Hematopoietic multipotent progenitor cell treated with erythropoietin and hydrocortisone succinate and interleukin-3 and kit ligand, for 4 days (in vitro differentiated cells): ENCODE data around the gene NT5C3B.

Experiments
- DNase-seq: peaks from one replicate; pipeline ENCODE4 v3.0.0-alpha.2; 2015

NT5C3B gene

DNA sequence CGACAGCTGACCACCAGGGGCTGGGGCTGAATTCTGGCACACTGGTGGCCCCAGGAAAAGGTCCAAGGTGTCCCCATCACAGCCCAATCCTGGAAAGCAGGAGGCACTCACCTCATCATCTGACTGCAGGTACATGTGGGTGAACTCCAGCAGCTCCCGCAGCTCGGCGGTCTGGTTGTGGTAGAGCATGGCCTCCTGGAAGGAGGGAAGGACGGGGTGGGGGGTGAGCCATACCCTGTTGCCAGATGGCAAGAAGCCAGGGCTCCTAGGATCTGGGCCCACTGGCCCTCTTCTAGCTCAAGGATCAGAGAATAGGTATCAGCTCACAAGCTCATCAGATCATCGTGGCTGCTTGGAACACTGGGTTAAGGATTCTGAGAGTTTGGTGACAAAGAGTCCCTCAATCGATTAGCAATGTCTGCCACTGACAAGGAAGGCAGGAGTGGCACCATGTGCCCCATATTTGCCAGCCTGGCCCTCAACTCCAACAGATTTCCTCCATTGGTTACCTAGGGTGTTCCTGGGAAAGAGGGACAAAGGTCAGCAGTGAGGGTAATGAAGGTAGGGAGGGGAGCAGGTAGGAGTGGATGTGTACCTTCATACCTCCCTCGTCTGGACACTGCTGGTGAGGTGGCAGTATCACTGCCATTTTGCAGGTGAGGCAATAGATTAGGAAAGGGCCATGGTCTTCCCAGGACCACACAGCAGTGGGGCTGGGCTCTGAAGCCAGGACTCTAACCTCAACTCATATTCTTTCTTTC lies 29.2 kb downstream of the NT5C3B start:
- DNase-seq = no peak

DNA sequence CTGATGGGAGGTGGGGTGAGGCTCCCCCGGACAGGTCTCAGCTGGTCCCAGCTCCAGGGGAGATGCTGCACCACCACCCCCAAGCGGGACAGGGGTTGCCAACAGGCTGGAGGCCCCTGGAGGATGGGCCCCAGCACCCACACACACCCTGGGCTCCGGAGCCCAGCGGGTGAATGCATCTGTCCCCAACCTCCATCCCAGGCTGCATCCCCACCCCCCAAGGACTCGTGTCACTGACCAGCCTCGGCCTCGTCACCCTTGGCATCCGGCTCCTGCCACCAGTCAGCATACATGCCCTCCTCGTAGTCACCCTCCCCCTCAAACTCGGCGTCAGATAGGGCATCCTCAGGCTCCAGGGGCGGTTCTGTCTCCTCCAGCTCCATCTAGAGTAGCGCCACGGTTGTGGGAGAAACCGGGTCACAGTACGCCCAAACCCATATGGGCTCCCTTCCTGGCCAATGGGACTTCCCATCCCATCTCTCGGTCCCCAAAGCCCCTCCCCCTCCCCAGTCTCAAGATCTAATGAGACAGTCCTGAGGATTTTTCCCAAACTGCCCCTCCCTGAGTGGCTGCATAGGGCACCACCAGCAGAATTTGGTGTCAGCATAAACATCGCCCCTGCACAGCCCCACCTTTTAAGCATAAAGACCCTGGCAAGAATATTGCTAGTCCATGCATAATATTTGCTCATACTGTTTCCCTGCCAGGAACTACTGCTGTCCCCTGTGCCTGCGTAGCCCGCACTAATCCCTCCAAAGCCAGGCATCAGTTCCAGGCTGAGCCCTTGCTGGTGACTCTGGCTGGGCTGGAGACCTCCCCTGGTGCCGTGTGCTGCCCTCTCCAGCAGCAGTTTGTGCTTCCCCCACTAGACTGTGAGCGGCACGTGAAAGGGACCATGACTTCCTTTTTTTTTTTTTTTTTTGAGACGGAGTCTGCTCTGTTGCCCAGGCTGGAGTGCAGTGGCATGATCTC lies 32.7 kb downstream of the NT5C3B start:
- peak; percentile 84 for DNase-seq

DNA sequence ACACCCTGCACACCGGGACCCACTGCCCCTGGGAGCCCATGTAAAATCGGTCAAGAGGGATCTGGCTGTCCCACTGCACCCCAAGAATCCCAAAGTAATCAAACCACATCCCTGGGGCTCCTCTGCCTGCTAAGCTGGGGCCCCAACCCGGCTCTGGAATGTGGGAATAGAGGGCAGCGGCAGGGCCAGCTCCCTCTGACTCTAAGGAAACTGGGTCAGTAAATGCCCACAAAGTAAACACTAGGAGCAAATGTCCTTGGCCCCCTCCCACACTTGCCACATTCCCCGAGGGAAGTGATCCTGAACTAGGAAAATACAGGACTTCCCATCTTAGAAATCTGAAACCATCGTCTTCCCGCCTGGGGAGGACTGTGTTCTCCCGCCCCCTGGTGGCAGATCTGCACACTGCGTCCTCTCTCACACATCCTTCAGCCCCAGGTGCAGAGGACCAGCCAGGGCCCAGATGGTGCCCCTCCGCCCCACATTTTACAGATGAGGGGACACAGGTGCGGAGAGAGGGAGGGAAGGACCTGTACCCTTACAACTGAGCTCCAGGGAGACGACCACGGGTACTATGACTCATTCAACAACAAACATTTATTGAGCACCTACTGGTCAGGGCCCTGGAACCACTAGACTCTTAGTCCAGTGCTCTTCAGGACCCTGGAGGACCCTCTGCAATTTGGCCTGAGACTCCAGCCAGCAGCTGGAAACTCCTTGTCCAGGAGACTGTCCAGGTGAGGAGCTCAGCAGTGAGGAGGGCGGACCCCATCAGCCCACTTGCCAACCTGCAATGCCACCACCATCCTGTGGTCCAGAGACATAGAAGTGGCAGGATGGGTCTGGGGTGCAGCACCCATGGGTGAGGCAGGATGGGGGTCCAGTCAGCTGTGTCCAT lies 34.4 kb downstream of the NT5C3B start:
- DNase-seq = peak; percentile 79

DNA sequence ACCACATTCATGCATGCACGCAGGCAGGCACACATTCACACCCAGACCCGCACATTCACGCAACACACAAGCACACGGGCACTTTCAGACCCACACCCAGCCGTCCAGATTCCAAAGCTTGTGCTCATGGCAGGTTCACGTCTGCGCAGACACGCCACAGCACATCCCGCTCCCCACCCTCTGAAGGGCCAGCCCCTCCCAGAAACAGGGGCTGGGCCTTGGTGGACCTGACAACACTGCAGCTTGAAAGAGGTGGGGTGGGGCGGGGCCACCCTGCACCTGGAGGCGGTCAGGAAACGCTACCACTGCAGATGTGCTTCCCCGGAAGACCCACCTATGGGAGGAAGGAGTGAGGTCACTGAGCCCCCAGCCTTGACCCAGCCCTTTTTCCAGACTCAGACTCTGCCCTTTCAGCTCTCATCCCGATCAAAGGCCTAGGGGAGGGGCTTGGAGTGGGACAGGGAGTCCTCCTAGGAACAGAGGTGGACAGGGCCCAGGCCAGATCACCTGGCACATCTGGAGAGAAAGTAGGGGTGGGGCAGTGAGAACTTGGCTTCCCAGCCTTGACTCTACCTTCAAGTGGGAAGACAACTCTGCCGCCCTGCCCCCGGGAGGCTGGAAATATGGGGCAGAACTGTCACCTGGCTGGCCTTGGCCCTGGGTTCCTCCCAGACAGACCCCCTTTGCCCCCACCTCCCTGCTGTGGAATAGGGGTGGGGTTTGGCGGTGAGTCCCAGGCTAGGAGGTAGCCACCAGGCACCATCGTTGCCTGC lies 35.2 kb downstream of the NT5C3B start:
- no peak for DNase-seq

DNA sequence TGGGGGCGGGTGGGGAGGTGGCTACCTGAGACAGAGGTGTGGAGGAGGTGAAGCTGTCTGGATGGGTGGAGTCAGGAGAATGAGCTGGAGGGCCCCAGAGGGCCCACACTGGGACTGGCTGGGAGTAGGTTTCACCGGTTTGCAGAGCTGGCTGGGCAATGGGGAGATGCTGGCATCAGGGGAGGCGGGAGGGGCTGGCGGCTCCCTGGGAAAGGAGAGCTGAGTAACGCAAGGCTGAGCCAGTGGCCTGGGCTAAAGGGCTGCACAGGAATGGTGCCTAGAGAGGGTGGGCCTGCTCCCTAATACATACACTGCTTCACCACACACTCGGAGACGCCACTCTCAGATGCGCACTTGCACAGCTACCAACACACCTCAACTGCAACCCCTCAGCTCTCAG lies 36.7 kb downstream of the NT5C3B start:
- DNase-seq = no peak

DNA sequence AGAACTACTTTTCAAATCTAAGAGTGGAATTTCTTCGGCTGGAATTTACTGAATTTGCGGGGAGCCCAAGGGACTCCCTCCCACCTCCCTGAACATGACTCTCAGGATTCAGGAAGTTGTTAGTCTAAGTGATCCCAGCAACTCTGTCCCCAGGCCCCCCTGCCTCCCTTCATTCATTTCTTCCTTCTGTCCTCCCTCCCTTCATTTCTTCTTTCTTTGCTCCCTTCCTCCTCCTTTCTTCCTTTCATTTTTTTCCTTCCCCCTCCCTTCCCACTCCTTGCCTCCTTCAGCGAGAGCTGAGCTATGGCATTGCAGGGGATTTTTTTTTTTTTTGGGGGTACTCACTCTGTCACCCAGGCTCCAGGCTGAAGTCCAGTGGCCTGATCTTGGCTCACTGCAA lies 38.7 kb downstream of the NT5C3B start:
- DNase-seq = no peak

DNA sequence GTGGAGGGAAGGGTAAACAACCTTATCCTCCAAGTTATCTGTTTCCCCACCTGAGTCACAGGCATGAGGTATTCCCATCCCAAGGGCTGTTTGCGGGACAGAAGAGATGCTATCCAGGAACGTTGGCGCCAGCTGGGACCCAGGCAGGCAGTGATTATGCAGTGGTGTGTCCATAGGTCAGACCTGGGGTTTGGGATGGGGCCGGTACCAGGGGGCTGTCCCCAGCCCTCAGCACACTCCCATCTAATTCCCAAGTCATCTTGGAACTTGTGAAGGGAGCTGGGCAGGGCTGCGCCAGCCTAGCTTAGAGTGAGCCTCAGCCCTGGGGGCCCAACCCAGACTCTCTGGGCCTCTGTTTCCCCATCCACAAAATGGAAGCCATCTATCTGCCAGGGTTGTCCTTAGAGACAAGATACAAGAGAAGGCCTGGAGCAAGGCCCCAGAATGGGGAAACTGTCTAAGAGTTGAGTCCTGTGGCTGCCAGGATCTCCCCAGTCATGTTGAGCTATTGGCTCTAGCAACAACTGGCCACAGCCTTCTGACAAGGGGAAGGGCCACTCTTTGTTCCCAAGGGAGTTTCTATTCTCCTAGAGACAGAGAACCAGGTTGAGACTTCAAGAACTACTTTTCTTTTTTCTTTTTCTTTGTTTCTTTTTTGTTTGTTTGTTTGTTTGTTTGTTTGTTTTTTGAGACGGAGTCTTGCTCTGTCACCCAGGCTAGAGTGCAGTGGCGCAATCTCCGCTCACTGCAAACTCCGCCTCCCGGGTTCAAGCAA lies 39.7 kb downstream of the NT5C3B start:
- no peak for DNase-seq

DNA sequence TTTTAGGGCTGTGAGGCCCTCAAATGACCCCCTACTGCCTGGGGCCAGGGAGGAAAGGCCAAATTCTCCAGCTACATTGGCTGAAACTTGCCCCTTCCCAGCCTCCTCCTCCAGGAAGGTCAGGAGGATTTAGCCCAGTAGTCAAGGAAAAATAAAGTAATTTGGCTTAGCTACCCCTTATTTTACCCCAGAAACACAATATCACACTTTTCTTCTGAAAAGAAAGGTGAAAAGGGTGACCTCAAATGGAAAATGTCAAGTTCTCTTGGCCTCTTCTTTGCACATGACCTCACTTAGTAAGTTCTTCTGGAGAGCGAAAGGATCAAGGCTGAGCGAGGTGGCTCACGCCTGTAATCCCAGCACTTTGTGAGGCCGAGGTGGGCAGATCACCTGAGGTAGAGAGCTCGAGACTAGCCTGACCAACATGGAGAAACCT lies 41.5 kb downstream of the NT5C3B start:
- no peak for DNase-seq

DNA sequence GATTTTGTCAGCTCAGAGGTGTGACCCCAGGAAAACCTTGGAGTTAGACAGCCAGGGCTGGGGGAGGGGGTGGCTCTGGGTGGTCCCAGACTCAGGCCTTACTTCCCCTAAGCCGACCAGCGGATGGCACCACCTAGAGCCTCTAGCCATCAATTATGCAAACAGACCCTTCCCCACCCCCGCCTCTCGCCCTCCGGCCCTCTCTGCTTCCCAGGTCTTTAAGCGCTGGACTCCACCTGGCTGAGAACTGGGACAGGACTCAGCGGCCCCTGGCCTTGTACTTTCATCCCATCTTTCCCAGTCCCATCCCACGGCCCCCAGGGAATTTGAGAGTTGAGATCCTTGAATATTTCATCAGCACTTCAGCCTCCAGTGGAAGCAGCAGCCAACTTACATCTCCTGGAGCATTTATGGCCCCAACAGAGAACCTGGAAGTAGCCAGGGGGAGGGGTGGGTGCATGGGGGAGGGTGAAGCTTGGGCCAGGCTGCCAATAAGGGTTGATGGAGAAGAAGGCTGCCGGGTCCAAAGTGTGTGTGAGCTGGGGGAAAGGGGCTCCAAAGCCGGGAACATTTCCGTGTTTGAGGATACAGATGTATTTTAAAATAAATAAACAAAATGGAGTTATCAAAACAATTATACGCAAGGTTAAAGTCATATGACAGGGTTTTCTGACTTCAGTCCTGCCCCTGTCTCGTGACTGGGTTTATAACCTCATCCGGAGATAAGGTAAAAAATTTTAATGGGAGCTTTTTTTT lies 42.1 kb downstream of the NT5C3B start:
- peak; percentile 31 for DNase-seq

DNA sequence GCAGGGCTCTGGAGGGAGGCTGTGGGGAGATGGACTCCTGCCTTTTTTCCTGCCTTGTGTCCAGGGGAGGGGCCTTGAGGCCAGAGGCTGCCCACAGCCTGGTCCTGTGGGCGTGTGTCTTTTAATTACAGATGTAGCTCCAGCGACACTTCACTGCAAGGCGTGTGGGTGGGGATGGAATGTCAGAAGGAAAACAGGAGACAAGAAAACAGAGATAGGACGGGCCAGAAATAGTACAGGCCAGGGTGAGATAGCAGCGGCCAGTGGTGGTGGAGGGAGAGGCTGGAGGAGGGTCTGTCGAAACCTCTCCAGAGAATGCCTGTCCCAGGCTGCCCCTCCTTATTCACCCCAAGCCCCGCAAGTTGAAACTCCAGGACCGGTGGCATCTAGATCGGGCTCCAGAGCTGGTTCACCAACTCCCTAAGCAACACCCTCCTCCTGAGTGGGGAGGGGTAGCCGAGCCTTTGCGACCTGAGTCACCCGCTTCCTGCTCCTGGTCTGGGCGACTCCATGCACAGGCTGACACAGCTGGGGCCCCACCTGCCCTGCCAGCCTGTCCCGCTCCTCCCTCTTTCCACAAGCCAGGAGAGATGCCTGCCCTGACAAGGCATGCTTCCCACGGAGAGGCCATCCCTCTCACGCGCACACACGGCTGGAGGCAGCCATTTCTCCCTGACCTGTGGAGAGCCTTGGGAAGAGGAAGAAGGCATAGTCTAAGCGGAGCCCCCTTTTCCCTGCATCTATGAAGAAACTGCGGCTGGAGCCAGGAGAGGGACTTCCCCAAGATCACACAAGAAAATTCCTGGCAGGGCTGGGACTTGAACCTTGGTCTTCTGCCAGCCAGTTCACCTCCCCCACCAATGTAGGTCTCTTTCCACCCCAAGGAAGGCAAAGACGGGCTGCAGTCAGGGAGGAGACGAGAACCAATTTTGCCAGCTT lies 42.9 kb downstream of the NT5C3B start:
- peak; percentile 43 for DNase-seq

DNA sequence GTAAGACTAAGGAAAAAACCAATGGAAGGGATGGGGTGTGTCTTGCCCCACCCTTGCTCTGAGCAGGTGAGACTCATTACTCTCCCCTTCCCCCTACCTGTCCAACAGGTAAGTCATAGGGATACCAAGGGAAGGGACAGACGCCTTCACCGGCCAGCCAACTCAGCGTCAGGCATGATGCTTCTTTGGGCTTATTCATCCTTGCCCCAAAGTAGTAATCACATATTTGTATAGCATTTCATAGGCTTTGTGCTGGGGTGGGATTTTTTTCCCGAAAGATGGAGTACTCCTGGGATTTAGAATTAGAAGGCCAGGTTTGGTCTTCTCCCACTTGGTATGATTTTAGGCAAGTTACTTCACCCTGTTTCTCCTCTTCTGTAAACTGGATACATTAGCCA lies 49.0 kb downstream of the NT5C3B start:
- no peak for DNase-seq

DNA sequence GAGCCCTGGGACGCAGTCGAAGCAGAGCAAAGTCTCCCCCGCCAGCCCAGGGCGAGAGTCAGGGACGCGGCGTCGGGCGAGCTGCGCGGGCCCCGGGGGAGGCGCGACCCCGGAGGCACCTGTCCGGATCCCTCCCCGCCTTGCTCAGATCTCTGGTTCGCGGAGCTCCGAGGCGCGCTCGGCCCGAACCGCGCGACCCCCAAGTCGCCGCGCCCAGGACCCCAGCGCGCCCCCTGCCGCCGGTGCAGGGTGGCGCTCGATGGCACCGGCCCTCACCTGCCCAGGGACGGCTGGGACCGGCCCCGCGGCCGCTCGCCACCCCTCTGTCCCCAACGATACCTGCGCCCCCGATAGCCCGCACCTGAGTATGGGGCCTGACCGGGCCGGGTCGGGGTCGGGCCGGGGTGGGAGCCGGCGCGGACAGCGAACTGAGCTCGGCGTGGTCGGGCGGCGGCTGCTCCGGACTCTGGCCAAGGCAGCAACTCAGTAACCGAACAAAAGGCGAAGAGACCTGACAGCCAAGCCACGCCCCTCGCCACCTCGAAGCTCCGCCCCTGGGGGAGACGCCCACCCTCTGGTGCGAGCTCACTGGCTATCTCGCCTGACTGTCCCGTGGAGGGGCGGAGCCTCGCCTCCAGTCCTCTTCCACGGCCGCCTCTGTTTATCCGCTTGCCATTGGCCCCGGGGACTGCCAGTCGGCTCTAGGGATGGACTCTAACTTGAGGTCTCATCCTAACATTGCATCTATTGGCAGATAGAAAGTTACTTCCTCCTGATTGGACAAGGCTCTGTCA lies 49.6 kb downstream of the NT5C3B start, which contains the start of gene JUP:
Gene JUP (minus strand): TSS at position 485 of the 794 bp plus-strand sequence. CDS start 14,857 bp downstream, outside the sequence.
- peak; percentile 99 for DNase-seq

DNA sequence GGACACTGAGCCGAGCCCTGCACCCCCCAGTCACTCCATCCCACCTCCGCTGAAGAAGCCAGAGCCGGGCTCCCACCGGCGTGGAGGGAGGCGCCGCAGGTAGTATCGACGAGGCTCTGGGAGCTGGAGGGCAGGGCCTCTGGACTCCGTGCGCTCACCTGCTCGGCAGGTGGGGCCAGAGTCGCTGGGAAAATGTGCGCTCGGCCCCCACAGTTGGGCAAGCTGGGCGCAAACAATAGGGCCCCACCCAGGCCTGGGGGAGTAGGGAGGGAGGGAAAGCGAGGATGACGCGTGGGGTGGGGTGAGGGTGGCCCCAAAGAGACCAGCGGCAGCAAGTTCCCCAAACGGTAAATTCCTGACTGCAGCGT lies 50.2 kb downstream of the NT5C3B start:
- DNase-seq = peak; percentile 67

DNA sequence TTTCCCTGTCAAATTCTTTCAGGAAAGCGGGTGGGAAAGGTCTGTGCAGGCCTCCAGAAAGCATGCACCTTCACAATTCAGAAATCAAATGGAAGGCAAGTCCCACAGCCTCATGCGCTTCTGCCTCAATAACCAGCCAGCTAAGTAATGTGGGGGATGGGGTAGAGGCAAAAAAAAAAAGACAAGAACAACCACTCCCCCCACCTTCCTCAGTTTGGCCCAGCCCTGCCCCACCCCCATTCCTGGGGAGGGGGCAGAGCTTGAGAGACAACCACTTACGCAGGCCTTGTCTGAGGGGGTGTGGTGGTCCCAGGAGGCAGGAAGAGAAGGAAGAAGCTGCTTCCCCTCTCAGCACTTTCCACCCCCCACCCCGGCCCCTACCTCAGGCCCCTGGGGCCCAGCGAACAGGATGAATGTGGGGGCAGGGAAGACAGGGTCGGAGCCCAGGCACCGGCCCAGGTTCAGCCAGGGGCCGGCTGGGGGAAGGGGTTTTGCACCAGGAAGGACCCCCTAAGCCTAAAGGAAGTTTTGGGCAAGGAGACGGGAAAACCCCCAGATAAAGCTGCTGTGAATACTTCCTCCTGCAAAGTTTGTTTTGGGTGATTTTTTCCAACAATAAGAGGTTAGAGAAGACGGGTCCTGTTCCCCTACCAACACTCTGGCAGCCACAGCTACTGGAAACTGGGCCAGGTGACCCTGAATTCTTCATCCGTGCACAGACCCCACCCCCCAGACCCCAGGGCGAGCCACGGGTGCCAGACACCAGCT lies 50.8 kb downstream of the NT5C3B start:
- DNase-seq = peak; percentile 80

DNA sequence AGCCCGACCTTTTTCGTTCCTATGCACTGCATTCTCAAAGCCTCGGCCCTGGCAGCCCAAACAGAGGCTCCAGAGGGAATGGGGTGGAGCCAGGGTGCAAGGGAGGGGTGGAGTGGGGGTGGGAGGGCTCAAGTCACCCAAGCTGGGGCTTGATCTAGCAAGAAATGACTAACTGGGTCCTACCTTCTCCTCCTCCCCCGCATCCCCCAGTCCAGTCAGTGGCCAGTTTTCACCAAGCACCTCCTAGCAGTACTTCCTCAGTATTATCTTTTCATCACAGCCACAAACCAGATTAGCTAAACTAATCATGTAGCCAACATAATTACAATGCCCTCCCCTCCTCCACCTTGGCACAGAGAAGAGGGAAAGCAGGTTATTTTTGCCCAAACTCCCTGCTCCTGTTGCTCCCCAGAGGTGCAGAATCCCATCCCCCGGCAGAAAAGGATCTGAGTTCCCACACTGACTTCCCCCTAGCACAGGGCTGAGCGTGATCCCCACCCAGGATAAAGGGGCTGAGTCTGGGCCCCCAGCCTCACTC lies 51.8 kb downstream of the NT5C3B start:
- peak; percentile 88 for DNase-seq

DNA sequence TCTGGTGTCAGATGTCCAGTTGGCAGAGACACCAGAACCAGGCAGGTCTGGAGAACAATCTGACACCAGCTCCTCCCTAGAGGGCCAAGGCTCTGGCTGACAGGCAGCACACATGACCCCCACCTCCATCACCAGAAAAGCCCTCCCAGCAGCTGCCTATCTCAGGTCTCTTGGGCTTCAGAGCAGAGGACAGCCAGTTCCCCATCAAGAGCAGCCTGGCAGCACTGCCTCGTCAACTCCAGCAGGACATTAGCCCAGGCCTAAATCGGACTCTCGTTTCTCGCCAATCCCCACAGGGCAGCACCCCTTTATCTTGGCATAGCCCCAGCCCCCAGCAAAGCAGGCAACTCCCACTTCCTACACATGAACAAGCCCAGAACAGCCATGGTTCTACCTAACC lies 53.9 kb downstream of the NT5C3B start:
- no peak for DNase-seq
